ENCODE measurements around the gene CNTNAP2.

- no peak for TF ChIP-seq CTCF (tag by site-specific recombination; IDR thresholded peaks at IDR 0.05)
- no peak for TF ChIP-seq ZNF24 (tag by site-specific recombination; IDR thresholded peaks at IDR 0.05)
- TF ChIP-seq ZFP41 (tag by site-specific recombination; IDR thresholded peaks at IDR 0.05; ENCODE audit: borderline replicate concordance): no peak
- TF ChIP-seq OSR2 (tag by site-specific recombination; IDR thresholded peaks at IDR 0.05): no peak
- no peak for TF ChIP-seq ZNF513 (tag by site-specific recombination; IDR thresholded peaks at IDR 0.05)
- no peak for TF ChIP-seq ZNF175 (tag by site-specific recombination; IDR thresholded peaks at IDR 0.05)
These were observed 116.0 kb downstream of the CNTNAP2 start for GRCh38 chr7:146232604-146233003.
